ENCODE measurements around the gene RBM20. TPM values are rescaled to one million over a fixed set of nuclear protein-coding genes. Genes with fewer than 3 reads are reported as not detected.

RBM20 gene
- total and polyA plus RNA-seq, 2 experiments from 2014 or later = 0.05 to 0.17 TPM

DNA sequence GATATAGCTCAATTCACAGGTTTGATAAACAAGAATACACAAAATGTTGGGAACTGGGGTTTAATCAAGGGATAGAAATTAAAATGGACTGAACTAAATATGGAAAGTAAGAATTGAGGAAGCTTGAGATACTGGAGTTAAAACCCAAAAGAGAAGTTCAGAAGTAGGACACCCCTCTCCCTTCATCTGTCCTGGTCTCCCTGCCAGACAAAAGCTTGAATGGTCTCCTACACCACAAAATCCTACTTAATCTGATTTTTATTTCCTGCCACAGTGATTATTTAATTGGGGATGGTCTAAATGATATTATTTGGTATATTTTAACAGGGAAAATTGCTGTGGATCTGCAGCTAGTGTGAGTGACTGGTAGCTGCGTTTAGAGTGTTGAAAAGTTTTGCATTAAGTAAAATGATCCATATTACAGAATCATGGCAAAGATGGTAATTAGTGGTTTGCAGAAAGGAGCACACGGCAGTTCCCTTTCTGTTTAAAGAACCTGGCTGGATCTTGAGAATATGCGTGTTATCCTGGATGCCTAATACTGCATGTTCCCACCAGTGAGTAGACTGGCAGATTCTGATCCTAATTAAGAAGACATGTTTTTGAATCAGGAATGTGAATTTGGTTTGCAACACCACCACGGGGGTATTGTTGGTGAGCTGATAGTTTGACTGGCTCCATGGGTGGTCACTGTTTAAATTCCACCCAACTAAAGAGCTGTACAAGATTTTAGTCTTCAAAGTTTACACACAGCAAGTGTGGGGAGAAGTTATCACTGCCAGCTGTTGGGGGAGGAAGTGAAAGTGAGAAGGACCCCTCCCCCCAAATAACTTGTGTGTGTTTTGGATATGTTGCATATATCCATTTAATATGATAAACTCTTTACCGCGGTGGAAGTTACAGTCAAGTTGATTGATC lies 5.5 kb downstream of the RBM20 start (continued):
- TF ChIP-seq, protein P1, sequence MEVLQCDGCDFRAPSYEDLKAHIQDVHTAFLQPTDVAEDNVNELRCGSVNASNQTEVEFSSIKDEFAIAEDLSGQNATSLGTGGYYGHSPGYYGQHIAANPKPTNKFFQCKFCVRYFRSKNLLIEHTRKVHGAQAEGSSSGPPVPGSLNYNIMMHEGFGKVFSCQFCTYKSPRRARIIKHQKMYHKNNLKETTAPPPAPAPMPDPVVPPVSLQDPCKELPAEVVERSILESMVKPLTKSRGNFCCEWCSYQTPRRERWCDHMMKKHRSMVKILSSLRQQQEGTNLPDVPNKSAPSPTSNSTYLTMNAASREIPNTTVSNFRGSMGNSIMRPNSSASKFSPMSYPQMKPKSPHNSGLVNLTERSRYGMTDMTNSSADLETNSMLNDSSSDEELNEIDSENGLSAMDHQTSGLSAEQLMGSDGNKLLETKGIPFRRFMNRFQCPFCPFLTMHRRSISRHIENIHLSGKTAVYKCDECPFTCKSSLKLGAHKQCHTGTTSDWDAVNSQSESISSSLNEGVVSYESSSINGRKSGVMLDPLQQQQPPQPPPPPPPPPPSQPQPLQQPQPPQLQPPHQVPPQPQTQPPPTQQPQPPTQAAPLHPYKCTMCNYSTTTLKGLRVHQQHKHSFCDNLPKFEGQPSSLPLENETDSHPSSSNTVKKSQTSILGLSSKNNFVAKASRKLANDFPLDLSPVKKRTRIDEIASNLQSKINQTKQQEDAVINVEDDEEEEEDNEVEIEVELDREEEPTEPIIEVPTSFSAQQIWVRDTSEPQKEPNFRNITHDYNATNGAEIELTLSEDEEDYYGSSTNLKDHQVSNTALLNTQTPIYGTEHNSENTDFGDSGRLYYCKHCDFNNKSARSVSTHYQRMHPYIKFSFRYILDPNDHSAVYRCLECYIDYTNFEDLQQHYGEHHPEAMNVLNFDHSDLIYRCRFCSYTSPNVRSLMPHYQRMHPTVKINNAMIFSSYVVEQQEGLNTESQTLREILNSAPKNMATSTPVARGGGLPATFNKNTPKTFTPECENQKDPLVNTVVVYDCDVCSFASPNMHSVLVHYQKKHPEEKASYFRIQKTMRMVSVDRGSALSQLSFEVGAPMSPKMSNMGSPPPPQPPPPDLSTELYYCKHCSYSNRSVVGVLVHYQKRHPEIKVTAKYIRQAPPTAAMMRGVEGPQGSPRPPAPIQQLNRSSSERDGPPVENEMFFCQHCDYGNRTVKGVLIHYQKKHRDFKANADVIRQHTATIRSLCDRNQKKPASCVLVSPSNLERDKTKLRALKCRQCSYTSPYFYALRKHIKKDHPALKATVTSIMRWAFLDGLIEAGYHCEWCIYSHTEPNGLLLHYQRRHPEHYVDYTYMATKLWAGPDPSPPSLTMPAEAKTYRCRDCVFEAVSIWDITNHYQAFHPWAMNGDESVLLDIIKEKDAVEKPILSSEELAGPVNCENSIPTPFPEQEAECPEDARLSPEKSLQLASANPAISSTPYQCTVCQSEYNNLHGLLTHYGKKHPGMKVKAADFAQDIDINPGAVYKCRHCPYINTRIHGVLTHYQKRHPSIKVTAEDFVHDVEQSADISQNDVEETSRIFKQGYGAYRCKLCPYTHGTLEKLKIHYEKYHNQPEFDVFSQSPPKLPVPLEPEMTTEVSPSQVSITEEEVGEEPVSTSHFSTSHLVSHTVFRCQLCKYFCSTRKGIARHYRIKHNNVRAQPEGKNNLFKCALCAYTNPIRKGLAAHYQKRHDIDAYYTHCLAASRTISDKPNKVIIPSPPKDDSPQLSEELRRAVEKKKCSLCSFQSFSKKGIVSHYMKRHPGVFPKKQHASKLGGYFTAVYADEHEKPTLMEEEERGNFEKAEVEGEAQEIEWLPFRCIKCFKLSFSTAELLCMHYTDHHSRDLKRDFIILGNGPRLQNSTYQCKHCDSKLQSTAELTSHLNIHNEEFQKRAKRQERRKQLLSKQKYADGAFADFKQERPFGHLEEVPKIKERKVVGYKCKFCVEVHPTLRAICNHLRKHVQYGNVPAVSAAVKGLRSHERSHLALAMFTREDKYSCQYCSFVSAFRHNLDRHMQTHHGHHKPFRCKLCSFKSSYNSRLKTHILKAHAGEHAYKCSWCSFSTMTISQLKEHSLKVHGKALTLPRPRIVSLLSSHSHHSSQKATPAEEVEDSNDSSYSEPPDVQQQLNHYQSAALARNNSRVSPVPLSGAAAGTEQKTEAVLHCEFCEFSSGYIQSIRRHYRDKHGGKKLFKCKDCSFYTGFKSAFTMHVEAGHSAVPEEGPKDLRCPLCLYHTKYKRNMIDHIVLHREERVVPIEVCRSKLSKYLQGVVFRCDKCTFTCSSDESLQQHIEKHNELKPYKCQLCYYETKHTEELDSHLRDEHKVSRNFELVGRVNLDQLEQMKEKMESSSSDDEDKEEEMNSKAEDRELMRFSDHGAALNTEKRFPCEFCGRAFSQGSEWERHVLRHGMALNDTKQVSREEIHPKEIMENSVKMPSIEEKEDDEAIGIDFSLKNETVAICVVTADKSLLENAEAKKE (CRISPR knock-in tag; IDR thresholded peaks at IDR 0.05) = no peak
- TF ChIP-seq JUNB (IDR thresholded peaks at IDR 0.05; ENCODE audit: unreplicated experiment) = no peak

DNA sequence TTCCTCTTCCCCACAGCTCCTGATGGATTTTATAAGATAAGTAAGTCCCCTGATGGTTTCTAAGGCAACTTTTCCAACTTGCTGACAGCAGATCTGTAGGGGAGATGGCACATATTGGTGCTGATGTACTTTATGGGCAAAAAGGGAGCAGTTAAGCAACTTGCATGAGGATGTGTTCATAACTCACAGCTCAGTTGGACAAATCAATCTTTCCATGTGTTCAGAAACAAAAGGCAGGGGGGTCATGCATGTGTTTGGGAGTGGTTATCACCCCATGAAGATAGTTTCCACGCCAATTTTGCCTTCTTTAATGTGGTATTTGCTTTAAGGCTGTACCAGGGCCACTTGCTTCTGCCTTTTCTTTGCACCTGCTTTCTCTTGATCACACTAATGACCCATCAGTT lies 6.1 kb downstream of the RBM20 start:
- Histone ChIP-seq H3F3A (replicated peaks; ENCODE audit: low read depth) (no peaks in the 10 kb centered on the region), H3K4me2 (no peak overlapping the region), H3K9me2 (ENCODE audit: insufficient read depth) (no peaks in the 10 kb centered on the region), H2AFZ (no peak overlapping the region), H3K4me3 (no peak overlapping the region), H3K27ac (ENCODE audit: low read depth) (no peak overlapping the region), H3K27me3 (ENCODE audit: insufficient read depth) (peaks cover 24% of the 10 kb centered on the region), H3K79me2 (replicated peaks; ENCODE audit: insufficient read depth) (no peaks in the 10 kb centered on the region), H4K20me1 (replicated peaks; ENCODE audit: insufficient read depth) (no peaks in the 10 kb centered on the region), H3K36me3 (ENCODE audit: insufficient read depth) (no peaks in the 10 kb centered on the region), H3K4me1 (ENCODE audit: insufficient read depth) (peaks cover 8% of the 10 kb centered on the region)
- Mint-ChIP-seq H3K4me1 (peaks cover 19% of the 10 kb centered on the region), H3K36me3 (ENCODE audit: low read depth) (no peaks in the 10 kb centered on the region), H3K27ac (no peak overlapping the region), H3K9me3 (no peaks in the 10 kb centered on the region), H3K27me3 (ENCODE audit: insufficient read depth, low read depth, poor library complexity) (peaks cover 5% of the 10 kb centered on the region), H3K4me3 (no peak overlapping the region)
- ATAC-seq = no peak
- no peak for DNase-seq (ENCODE audit: low spot score)
- TF ChIP-seq, protein P1 (CRISPR knock-in tag; IDR thresholded peaks at IDR 0.05) = no peak
- no peak for TF ChIP-seq EZH2phosphoT487 (IDR thresholded peaks at IDR 0.05; ENCODE audit: unreplicated experiment)
- TF ChIP-seq JUNB (IDR thresholded peaks at IDR 0.05; ENCODE audit: unreplicated experiment) = no peak
- no peak for TF ChIP-seq STAT1 (IDR thresholded peaks at IDR 0.05; ENCODE audit: unreplicated experiment)
- no peak for TF ChIP-seq EZH2 (IDR thresholded peaks at IDR 0.05; ENCODE audit: low read depth, unreplicated experiment)
- no peak for TF ChIP-seq ZNF331 (CRISPR knock-in tag; IDR thresholded peaks at IDR 0.05; ENCODE audit: low read depth)
- TF ChIP-seq CREB1 (CRISPR knock-in tag; IDR thresholded peaks at IDR 0.05; ENCODE audit: low read depth) = no peak

All from GM23338 (cell line).